ENCODE measurements around the gene CACNA1G.

The CACNA1G gene

DNA sequence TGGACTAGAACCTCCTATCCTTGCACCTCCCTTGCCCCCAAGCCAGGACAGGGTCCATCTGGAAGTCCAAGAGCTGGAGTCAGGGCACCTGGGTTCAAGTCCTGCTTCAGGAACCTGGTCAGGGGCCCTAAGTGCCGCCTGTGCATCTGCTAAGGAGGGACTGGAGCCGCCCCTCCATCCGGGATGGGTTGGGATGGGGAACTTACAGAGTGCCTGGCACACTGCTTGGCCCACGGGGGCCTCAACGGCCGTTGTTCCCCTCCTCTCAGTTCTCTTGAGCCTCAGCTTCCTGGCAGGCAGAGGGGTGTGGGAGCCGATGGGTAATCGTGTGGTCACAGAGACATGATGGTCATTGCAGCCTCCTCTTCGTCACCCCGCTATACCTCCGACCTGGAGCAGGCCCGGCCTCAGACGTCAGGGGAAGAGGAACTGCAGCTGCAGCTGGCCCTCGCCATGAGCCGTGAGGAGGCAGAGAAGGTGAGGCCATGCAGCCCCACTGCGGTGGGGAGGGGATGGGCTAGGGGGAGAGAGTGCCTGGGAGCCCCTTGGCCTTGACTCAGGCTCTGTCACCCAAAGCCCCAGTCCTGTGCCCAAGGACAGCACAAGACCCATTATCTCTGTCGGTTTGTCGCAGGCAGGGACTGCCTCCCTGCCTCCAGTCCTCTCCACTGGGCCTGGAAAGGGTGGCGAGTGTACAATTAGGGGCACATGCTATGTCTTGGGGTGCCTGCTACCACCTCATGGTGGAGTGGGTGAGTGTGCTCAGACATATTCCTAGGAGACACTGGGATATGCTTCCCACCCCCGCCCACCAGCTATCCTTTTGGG, 22.6 kb upstream of the CACNA1G start:
- TF ChIP-seq POLR2A (IDR thresholded peaks at IDR 0.05; ENCODE audit: low read depth, low read length): no peak
- FAIRE-seq: no peak

GRCh38 chr17:50538549-50539410, 21.7 kb upstream of the CACNA1G start:
- no peak for TF ChIP-seq POLR2A (IDR thresholded peaks at IDR 0.05; ENCODE audit: low read depth, low read length)
- DNase-seq (ENCODE audit: insufficient read length, low spot score) (no peak), FAIRE-seq (no peak)

More for the DNA sequence above, 22.6 kb upstream of the CACNA1G start:
- DNase-seq (ENCODE audit: insufficient read length, low spot score): no peak

DNA sequence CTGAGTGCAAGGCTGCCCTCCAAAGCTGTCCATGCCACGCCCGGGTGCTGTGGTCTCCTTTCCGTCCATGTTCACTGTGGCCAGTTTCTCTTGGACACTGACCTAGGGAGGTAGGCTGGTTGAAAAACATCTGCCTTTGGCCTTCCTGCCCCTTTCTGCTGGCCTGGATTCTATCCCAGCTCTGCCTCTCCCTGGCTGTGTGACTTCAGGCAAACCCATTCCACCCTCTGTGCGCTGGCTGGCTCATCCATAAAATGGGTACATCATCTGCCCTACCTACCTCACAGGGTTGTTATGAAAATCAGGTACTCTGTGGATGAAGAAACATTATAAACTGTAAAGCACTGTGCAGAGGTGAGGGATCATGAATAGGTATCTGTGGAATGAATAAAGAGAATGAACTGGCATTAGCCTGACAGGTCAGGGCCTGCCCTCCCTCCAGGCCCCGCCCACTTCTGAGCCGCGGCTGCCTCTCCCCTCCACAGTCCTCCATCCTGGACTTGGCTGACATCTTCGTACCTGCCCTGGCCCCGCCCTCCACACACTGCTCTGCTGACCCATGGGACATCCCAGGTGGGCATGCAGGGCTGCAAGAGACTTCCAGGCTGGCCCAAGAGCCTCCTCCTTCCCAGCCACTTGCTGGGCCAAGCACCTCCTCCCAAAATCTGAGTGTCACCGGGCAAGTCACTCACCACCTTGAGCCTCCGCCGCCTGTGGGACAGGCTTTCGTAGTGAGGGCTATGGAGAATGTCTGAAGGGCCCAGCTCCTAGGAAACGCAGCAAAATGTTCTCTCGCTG, 20.6 kb upstream of the CACNA1G start:
- DNase-seq (ENCODE audit: insufficient read length, low spot score) (no peak), FAIRE-seq (no peak)
- TF ChIP-seq POLR2A (IDR thresholded peaks at IDR 0.05; ENCODE audit: low read depth, low read length): no peak

GRCh38 chr17:50540560-50541401, 19.7 kb upstream of the CACNA1G start:
- FAIRE-seq: no peak
- no peak for DNase-seq (ENCODE audit: insufficient read length, low spot score)

GRCh38 chr17:50541402-50541715, 19.2 kb upstream of the CACNA1G start:
- DNase-seq (ENCODE audit: insufficient read length, low spot score) (no peak), FAIRE-seq (no peak)
- no peak for TF ChIP-seq POLR2A (IDR thresholded peaks at IDR 0.05; ENCODE audit: low read depth, low read length)

More at GRCh38 chr17:50540560-50541401, 19.7 kb upstream of the CACNA1G start:
- no peak for TF ChIP-seq POLR2A (IDR thresholded peaks at IDR 0.05; ENCODE audit: low read depth, low read length)

- FAIRE-seq: no peak
- TF ChIP-seq POLR2A (IDR thresholded peaks at IDR 0.05; ENCODE audit: low read depth, low read length): peak; percentile 89
- peak; percentile 97 for DNase-seq (ENCODE audit: insufficient read length, low spot score)
Observed at GRCh38 chr17:50541716-50542688, 18.5 kb upstream of the CACNA1G start.

GRCh38 chr17:50542795-50543774, 17.4 kb upstream of the CACNA1G start:
- FAIRE-seq: no peak

GRCh38 chr17:50544516-50544915, 16.0 kb upstream of the CACNA1G start:
- DNase-seq (ENCODE audit: insufficient read length, low spot score) (no peak), FAIRE-seq (no peak)

More at GRCh38 chr17:50542795-50543774, 17.4 kb upstream of the CACNA1G start:
- no peak for TF ChIP-seq POLR2A (IDR thresholded peaks at IDR 0.05; ENCODE audit: low read depth, low read length)
- DNase-seq (ENCODE audit: insufficient read length, low spot score): no peak

DNA sequence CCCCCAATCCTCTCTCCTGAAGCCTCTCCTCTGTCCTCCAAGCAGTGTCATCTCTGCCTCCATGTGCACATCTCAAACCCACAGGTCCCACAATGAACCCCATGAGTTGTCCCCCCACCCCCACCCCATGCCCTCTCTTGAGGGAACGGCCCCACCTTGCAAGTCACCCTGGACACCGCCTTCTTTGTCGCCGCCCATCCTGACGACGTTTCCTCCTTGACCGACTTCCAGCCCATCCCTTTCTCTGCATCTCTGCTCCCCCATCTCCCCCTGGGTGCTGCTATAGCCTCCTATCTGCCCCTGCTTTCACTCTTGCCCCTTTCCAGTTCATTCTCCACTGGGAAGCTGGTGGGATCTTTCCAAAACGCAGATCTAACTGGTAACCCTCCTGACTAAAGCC, 15.2 kb upstream of the CACNA1G start:
- no peak for FAIRE-seq
- DNase-seq (ENCODE audit: insufficient read length, low spot score): no peak

More at GRCh38 chr17:50544516-50544915, 16.0 kb upstream of the CACNA1G start:
- TF ChIP-seq POLR2A (IDR thresholded peaks at IDR 0.05; ENCODE audit: low read depth, low read length): no peak

DNA sequence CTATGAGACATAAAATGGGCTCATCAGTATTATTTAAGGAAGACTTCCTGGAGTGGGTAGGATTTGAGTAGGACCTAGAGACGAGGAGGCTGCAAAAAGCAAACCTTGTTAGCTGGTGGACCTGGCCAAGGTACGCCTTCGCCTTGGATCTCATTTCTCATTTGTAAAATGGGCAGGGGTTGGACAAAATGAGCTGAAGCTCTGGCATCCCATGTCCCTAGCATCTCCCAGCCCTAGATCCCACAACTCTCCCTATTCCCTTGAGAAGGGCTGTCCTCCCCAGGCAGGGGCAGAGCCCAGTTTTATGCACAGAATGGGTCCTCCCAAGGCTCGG, 13.8 kb upstream of the CACNA1G start:
- no peak for FAIRE-seq
- TF ChIP-seq POLR2A (IDR thresholded peaks at IDR 0.05; ENCODE audit: low read depth, low read length): no peak
- no peak for DNase-seq (ENCODE audit: insufficient read length, low spot score)

More for the DNA sequence above, 15.2 kb upstream of the CACNA1G start:
- TF ChIP-seq POLR2A (IDR thresholded peaks at IDR 0.05; ENCODE audit: low read depth, low read length): no peak

Data from H54 (cell line).